HK-2 (cell line): ENCODE data around the gene COL11A2.

Experiments
- DNase-seq: peaks from one replicate; pipeline ENCODE4 v3.0.0-alpha.2; 2018; ENCODE audit not compliant: unreplicated experiment

Gene COL11A2

DNA sequence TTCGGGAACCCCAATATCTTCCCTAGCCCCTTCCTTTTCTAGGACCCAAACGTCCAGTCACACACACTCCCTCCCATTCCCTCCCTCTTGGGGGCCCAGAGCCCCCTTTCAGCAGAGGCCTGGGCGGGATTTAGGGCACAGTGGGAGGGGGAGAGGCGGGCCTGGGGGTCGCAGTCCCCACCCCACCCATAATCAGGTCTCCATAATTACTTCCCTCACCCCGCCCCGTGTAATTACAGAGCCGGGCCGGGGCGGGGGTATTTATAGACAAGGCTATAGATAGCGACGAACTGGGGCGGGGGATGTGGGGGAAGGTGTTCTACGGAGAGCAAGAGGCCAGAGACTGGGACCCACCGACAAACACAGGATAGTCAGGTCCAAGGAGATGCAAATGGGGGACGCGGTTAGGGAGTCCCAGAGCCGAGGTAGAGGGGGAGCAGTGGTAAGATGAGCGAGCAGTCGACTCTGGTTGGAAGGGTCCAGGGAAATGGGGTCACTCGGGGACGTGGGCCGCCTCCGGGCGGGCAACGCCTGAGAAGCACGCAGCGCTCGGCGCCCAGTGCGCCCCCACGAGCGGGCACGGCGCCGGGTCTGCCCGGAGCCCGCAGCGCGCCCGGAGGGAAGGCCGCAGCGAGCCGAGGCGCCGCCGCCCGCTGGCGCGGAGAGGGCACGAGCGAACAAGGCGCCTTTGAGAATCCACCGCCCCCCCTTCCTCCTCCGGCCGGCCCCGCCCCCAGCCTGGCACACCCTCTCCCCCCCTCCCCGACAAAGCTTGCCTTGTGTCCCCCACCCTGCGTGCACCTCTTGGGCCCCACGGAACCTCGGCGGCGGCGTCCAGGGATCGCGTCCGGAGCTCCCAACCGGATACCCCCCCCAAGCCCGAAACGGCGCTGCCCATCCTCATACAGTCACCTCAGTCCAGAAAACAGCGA, 670 bp upstream of the COL11A2 start:
- no peak for DNase-seq

DNA sequence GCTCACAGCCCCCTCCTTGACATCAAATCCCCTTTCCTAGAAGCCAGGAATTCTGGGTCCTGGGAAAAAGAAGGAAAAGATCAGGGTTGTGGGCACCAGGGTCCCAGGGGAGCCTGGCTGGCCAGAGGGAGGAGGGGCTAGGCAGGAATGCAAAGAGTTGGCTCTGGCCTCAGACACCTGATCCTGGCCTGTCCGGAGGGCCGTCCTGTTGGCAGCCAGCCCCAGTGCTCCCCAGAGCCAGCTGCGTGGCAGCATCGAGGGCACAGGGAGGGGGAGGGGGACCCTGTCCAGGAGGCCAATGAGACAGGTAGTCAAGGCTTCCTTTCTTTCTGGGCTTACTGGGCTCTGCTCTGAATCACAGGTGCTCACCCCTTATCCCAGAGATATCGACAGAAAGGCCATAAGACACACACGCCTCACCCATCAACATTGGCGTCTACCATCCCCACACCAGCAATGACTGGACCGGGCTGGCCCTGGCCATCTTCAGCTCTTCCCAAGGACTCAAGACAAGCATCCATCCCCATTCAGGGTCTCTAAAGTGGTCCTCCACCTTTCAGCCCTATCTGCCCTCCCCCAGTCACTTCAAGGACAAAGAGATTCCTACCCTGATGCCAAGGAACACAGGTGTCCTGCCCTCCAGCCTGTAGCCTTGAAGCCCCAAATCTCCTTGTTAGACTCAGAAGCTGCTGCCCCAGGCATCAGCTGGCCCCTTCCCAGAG, 723 bp downstream of the COL11A2 start:
- DNase-seq = no peak

DNA sequence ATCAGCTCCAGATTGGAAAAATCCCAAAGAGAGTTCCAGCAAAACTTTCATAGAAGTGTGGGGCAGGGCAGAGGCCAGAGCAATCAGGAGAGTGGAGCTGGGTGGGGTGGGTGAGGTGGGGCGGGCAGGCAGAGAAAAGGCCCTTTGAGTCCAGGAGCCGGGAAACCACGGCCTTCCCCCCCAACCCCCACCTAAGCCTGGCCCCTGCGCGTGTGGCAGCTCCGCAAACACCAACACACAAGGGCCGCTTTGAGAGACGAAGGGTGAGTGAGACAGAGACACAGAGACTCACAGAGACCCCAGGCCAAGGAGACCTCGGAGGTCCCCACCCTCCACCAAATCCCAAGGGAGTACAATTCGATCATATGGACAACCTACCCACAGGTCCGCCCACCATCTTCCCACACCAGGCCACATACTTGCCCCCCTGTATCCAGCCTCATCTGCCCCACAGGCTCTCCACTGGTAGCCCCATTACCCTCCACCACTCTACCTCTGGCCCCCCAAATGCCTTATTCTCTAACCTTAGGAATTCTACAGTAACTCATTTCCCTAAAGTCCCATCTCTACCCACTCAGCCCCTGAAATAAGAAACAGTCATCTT, 1.7 kb downstream of the COL11A2 start:
- DNase-seq = no peak

DNA sequence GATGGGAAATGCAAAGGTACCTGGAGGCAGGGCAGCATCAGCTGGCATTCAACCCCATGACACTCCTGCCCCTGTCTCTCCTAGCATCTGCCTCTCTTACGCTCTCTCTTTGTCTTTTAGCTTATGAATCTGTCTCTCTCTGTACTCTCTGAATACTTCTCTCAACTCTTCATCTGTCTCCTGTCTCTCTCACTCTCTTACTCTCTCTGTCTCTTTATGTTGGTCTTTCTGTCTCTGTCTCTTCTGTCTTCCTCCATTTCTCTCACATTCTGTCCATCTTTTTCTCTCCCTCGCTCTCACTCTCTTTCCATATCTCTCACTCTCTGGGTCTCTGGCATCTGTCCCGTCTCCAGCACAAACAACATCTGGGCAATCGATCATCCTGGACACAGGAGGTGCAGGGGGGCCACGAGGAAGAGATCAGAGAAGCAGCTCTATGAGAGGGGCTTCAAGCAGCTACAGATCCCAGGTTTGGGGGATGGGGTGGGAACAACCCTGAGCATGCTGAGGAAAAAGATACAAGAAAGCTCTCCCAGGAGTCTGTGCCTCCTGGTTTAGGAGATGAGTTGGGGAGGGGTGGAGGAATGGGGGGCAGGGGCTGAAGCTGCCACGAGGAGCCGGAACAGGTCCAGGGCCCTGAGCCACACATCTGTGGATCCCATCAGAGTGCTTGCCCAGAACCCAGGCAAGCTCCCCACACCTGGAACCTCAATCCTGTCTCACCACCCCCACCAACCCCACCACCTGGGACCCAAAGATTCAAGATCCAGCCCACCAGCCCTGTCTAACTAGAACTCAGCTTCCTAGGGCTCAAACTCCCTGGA, 2.4 kb downstream of the COL11A2 start:
- no peak for DNase-seq

DNA sequence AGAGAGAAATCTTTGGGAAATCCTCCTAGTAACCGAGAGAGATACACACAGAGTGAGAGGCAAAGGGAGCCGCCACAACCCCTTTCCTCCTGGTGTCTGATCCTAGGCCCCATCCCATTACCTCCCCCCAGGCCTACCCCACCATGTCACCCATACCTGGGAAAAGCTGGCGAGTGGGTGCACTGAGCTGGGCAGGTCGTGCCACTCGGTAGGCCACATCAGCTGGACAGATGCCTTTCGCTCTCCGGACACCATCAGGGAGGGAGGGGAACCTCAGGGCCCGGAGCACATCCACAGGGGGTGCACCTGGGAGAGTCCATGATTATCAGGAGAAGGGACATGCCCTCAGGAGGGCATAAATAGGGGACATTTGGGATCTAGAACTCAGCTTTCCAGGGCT, 3.1 kb downstream of the COL11A2 start:
- DNase-seq = no peak

DNA sequence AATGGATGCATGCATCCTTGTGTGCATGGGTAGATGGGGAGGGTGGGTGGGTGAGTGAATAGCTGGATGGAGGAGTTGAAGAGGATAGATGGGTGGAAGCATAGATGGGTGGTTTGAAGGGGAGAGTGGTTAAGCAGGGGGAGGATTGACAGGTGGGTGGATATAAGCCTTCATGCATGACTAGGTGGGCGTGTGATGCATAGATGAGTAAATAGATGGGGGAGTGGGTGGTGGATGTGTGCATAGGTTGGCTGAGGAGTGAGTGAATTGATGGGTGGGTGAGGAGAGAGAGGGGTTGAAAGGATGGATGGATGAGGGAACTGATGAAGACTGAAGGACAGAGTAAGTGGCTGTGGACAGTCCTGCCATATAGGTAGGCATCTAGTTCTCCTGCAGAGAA, 4.5 kb downstream of the COL11A2 start:
- DNase-seq = no peak

DNA sequence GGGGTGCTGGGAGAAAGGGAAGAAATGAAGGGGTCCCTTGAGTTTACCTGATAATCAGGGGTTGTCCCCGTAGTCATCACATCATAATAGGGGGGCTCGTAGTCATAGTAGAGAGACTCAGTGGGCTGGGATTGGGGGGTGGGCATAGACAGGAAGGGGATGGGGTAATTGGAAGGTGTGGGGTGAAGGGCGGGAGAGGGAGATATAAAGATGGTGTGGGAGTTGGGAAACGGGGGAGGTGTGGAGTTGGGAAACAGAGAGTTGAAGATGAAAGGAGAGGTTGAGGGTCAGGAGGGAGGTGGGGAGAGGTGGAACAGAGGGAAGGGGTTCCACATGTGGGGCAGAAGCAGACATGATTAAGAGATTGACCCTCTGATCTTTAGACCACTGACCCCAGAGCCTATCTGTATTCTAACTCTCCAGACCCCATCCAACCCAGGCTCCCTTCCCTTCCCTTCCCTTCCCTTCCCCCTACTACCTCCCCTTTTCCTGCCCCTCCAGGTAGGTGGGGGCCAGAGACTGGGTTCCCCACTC, 6.5 kb downstream of the COL11A2 start:
- DNase-seq = no peak

DNA sequence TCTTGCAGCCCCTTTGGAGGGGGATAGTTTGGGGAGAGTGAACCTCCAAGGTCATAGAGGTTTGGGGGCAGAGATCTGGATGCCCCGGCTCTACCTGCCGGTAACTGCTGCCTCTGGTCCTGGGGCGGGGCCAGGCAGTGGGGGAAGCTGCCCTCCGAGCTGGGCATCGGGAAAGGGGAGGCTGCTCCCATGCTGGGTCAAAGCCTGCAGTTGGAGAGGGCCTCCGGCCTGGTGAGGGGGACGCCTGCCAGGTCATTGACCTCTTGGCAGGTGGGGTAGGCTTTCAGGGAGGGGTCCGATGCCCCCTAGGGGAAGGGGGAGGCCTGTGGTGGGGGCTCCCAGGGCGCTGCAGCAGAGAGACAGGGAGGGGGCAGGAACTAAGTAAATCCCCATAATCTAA, 7.1 kb downstream of the COL11A2 start:
- DNase-seq = no peak

DNA sequence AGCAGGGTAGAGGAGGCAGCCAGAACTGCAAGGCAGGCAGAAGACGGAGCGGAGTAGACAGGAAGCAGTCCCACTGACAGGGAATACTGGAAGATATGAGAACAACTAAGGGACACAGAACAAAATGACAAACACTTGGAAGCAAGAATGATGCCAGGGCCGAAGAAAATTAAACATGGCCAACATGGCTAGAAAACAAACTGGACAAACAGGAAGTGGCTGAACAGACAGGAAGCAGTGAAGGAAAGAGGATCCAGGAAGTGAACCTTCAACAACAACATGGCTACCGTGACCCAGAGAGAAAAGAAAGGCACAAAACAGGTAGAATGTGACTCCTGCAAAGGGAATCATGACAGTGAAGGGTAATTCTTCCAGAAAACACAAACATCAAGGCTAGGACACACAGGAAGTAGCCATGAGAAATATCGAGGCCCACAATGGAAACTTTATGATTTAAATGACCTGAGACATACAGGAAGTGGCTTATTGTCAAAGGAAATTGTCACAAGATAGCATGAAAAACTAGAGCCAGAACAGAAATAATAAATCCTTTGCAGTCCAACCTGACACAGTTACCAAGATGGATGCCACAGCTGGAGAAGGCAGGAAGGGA, 9.1 kb downstream of the COL11A2 start:
- DNase-seq = no peak

DNA sequence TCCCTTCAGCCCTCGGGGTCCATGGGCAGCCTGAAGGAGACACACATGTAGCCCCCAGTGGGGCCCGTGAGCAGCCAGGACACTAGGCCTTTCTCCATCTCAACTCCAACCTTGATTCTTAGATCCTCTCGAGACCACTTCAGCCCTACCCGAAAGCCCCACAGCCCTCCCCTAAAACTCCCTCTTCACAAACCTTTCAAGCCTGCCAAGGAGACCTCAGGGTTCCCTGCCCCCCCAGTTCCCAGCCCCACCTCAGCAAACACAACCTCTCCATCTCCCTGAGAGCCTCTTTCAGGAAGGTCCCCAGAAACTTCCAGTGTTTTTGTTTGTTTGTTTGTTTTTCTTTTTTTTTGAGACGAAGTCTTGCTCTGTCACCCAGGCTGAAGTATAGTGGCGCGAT, 11.1 kb downstream of the COL11A2 start:
- no peak for DNase-seq

DNA sequence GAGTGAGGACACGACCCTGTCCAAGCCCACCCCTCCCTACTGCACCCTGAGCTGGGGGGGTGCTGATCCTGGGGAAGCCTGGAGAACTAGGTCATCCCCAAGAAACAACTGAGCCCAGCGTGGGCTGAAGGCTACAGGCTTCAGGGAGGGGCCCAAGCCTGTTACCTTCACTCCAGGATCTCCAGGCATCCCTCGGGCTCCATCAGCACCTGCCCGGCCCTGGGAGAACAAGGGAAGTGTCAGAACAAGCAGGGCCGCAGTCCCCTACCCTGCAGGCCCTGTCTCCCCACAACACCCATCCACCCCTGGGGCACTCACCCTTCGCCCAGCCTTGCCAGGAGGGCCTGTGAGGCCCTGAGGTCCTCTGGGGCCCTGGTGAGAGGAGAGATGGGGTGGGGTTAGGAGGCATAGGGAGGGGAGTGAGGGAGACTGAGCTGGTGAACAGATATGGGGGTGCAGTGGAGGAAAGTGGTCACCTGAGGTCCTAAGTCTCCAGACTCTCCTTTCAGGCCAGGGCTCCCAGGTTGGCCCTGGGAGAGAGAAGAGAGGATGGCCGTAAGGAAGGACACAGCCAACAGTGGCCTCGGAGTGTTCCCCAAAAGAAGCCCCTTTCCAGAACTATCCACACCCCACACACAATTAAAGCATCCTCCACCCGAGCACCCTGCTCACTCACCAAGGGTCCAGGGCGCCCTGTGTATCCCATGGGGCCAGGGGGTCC, 13.4 kb downstream of the COL11A2 start:
- DNase-seq = no peak

DNA sequence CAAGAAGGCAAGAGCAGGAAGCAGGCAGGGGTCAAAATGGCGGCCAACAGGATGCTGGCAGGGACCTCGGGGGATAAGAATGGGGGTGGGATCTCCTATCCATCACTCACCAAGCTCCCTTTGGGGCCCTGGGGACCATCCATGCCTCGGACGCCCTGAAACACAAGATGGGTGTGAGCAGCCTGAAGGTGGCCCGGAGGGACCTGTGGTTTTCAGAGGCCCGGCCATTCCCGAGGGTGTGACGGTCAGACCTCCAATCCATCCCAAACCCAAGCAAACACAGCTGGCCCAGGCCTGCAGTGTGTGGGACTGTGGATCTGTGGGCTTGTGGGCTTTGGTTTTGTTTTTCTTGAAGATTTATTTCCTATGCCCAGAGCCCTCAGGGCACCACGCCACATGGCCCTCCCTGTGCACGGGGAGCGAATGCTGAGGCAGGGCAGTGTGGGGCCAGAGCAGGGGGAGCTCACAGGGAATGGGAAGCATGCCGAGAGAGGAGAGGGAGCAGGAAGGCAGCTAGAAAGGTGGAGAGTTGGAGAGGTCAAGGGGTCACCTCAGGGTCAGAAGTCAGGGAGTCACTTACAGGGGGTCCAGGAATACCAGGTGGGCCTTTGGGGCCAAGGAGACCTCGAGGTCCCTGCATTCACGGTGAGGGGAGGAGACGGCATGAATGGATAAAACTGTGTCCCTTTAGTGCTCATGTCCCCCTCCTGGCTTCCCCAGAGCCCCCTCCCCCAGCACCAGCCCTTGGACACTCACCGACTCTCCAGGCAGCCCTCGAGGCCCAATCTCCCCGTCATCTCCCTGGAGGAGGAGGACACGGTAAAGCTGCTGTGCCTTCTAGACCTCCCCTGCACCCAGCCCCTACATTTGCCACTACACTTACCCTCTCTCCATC, 14.5 kb downstream of the COL11A2 start:
- no peak for DNase-seq

DNA sequence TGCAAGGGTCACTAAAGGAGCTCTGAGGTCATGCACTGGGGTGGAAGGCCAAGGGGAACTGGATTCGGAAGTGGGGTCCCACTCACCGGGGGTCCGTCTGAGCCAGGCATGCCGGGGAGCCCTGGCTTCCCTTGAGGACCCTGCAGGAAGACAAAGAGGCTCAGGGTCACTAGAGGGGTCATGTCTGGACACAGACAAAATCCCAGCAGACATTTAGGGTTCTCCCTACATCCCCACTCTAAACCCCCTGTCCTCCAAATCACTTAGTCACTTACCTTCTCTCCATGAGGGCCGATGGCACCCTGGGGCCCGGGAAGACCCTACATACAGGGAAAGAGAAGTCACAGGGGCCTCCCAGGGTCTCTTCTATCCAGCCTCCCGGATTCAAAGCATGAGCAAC, 15.4 kb downstream of the COL11A2 start:
- no peak for DNase-seq

DNA sequence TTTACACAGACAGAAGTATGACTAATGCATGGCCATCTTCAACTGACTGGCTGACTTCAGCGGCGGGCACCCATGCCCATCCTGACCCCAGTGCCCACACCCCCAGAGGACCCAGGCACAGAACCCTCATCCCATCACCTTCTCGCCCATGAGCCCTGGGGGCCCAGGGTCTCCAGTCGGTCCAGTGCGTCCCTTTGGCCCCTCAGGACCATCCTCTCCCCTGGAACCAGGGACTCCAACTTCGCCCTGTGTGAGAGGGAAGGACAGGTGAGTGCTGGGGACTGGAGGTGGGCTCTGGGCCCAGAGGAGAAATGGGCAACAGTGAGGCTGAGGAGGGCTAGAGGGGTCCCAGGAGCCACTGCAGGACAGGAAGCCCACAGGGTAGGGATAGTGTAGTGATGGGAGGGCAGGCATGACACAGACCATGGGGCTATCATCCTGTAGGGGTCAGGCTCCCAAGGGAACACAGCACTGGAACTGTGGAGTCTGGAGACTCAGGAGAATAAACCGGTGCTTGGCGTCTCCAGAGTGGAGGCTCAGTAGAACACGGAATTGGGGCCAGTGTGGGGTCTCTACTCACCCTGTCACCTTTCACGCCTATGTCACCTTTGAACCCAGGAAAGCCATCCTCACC, 16.7 kb downstream of the COL11A2 start:
- no peak for DNase-seq

DNA sequence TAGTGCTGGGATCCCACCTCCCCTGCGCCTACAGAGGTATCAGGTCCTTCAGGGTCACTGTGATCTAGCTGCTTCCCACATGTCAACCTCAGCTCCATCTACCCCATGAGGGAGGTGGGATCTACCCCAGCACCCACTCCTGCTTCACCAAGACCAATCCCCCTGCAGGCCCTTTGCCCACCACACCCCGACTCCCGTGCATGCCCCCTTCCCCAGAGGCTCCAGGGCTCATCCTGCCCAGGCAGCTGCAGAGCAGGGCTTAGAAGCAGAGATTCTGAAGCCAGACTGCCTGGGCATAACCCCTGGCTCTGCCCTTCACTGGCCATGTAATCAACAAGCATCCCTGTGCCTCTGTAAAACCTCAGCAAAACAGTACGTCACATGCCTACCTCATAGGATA, 17.5 kb downstream of the COL11A2 start:
- no peak for DNase-seq

DNA sequence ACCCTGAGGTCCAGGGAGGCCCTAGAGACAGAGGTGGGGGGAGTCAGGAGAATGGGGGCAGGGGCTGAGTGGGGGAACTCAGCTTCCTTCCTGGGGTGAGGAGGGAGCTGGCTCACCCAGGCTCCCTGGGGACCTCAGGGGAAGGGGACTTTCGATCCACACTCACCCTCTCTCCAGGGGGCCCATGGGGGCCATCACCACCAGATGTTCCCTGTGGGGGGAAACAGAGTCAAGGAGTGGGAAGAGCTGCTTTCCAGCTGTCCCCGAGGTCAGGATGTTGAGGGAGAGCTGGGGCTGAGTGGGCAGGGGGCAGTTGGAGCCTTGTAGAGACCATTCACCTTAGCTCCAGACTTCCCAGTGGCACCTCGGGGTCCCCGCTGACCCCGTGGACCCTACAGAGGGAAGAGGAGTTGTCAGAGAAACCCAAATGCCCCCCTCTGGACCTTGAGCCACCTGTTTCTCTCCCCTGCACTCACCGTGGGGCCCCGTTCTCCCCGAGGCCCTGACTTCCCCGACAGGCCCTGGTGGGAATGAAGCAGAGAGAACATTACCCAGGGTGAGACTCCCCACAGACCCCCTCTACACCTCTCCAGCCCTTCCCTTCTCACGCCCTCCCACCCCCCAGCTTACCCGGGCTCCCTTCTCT, 18.6 kb downstream of the COL11A2 start:
- DNase-seq = no peak

DNA sequence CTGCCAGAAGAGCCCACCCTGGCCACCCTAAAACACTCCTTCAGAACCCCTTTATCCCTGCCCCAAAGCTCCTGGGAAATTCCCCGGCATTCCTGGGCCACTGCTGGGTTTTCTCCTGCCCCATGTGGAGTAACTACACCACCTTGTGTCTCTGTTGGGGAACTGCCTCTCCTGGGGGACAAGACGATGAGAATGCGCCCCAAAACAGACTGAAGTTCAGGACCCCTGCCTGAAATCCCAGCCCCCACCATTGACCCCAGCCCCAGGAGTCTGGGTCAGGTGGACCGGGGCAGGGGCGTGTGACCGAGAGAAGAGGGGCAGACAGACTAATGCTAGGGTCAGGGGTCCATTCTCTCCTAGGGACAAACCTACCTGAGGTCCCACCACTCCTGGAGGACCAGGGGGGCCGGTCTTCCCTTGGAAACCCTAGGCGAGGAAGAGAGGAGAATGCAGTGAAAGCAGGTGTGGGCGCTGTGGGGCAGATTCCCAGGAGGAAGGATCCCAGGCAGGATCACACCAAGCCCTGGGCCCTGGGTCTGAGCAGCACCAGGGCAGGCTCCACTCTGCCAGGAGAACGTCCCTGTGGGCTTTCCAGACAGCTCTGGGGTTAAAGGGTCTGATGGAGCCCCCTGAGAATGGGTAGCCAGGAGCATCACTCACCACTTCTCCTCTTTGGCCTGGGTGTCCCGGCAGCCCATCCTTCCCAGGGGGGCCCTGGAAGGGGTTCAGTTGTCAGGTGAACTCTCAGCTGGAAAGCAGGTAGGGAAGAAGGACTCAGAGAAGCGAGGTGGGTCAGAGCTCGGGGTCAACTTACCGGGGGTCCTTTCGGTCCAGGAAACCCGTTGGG, 19.4 kb downstream of the COL11A2 start:
- DNase-seq = peak; percentile 44
